ENCODE results near the gene BRIX1.
"Not testable (repeated sequence)": the region's sequence is repeated elsewhere in the genome, so short reads cannot be mapped to it uniquely, and the experiment has no call there.

BRIX1 gene

GRCh38 chr5:34971655-34972054, 56.1 kb downstream of the BRIX1 start:
- not testable (repeated sequence) for H3K4ac ChIP-seq (ENCODE audit: low read depth, low read length); H3K27me3 ChIP-seq (ENCODE audit: insufficient read depth, low read length, poor library complexity); H4K5ac ChIP-seq (ENCODE audit: low read length); H3K79me2 ChIP-seq (ENCODE audit: control insufficient read depth, insufficient read depth, low read length); H4K8ac ChIP-seq (ENCODE audit: low read depth, low read length); H3K18ac ChIP-seq (ENCODE audit: low read length); H2BK5ac ChIP-seq (ENCODE audit: low read length); H2BK120ac ChIP-seq (ENCODE audit: low read depth, low read length); H3K56ac ChIP-seq (ENCODE audit: low read length); H3K79me1 ChIP-seq (ENCODE audit: low read length); H3K36me3 ChIP-seq (ENCODE audit: control insufficient read depth, insufficient read depth, low read length); H2BK15ac ChIP-seq (replicated peaks; ENCODE audit: low read depth); H3K23ac ChIP-seq (ENCODE audit: low read length); H3K4me3 ChIP-seq (ENCODE audit: low read length); H3K4me1 ChIP-seq (ENCODE audit: control insufficient read depth, low read depth, low read length); H3K9ac ChIP-seq (ENCODE audit: low read length); H3K27ac ChIP-seq (ENCODE audit: low read depth, low read length); H3K4me2 ChIP-seq (ENCODE audit: low read length); H2AK5ac ChIP-seq (ENCODE audit: low read length); DNase-seq
- WGBS (ENCODE audit: extremely low coverage, insufficient coverage, low lambda C conversion rate): no CpG with 5 or more reads among the region's 4 CpGs
